ENCODE data around the gene TMEM97. TPM values are rescaled to one million over a fixed set of nuclear protein-coding genes. Genes with fewer than 3 reads are reported as not detected.
"Not testable (repeated sequence)": the region's sequence is repeated elsewhere in the genome, so short reads cannot be mapped to it uniquely, and the experiment has no call there.

Gene TMEM97
- total and polyA plus RNA-seq, 8 donors = 27.0 to 69.3 (median 45.0) TPM

- no peaks in the 10 kb centered on the region for H3K36me3 ChIP-seq
- ATAC-seq = no peak
- DNase-seq = no peak
- intact Hi-C loops (cut with DNase I) = no loop called here
- no peak overlapping the region for H3K4me3 ChIP-seq
- H3K4me1 ChIP-seq = no peaks in the 10 kb centered on the region
- TF ChIP-seq CTCF (IDR thresholded peaks at IDR 0.05) = no peak
- no peak overlapping the region for H3K27ac ChIP-seq
- H3K27me3 ChIP-seq = peaks cover 0 to 16% of the 10 kb centered on the region in 2 donors
- H3K9me3 ChIP-seq = peaks cover 0 to 5% of the 10 kb centered on the region in 2 donors
These were observed 46.8 kb upstream of the TMEM97 start for GRCh38 chr17:28272166-28272565.

GRCh38 chr17:28273341-28273740 lies 45.7 kb upstream of the TMEM97 start:
- H3K4me3 ChIP-seq; H3K27ac ChIP-seq; H3K9me3 ChIP-seq; DNase-seq; intact Hi-C loops (cut with DNase I); ATAC-seq; H3K4me1 ChIP-seq; H3K36me3 ChIP-seq: not testable (repeated sequence)
- H3K27me3 ChIP-seq = peaks cover 0 to 16% of the 10 kb centered on the region in 2 donors

- intact Hi-C loops (cut with DNase I) = no loop called here
- no peak for ATAC-seq
These were observed 44.3 kb upstream of the TMEM97 start for GRCh38 chr17:28274591-28275265.

GRCh38 chr17:28276011-28276410 lies 43.0 kb upstream of the TMEM97 start:
- DNase-seq = no peak
- no peak overlapping the region for H3K4me3 ChIP-seq
- H3K27me3 ChIP-seq = peaks cover 0 to 19% of the 10 kb centered on the region in 2 donors
- H3K27ac ChIP-seq = no peak overlapping the region
- intact Hi-C loops (cut with DNase I) = no loop called here
- H3K36me3 ChIP-seq = no peaks in the 10 kb centered on the region
- H3K4me1 ChIP-seq = no peaks in the 10 kb centered on the region
- TF ChIP-seq CTCF (IDR thresholded peaks at IDR 0.05) = no peak
- no peaks in the 10 kb centered on the region for H3K9me3 ChIP-seq
- no peak for ATAC-seq

More at GRCh38 chr17:28274591-28275265, 44.3 kb upstream of the TMEM97 start:
- no peak overlapping the region for H3K4me3 ChIP-seq
- TF ChIP-seq CTCF (IDR thresholded peaks at IDR 0.05) = no peak
- no peak overlapping the region for H3K27ac ChIP-seq
- no peak for DNase-seq
- no peaks in the 10 kb centered on the region for H3K36me3 ChIP-seq
- peaks cover 0 to 16% of the 10 kb centered on the region in 2 donors for H3K27me3 ChIP-seq
- H3K4me1 ChIP-seq = no peaks in the 10 kb centered on the region
- H3K9me3 ChIP-seq = no peaks in the 10 kb centered on the region

- ATAC-seq (no peak), DNase-seq (no peak)
- H3K9me3 ChIP-seq = no peaks in the 10 kb centered on the region
- intact Hi-C loops (cut with DNase I) = no loop called here
- H3K36me3 ChIP-seq = no peaks in the 10 kb centered on the region
- no peak overlapping the region for H3K4me3 ChIP-seq
- no peak overlapping the region for H3K27ac ChIP-seq
- no peak for TF ChIP-seq CTCF (IDR thresholded peaks at IDR 0.05)
- peaks cover 0 to 21% of the 10 kb centered on the region in 2 donors for H3K27me3 ChIP-seq
- no peaks in the 10 kb centered on the region for H3K4me1 ChIP-seq
These were observed 39.6 kb upstream of the TMEM97 start for GRCh38 chr17:28279411-28279810.

- H3K4me1 ChIP-seq = no peaks in the 10 kb centered on the region
- no peaks in the 10 kb centered on the region for H3K36me3 ChIP-seq
- TF ChIP-seq CTCF (IDR thresholded peaks at IDR 0.05) = no peak
- ATAC-seq = no peak
- no peaks in the 10 kb centered on the region for H3K9me3 ChIP-seq
- intact Hi-C loops (cut with DNase I) = no loop called here
- no peak for DNase-seq
- no peak overlapping the region for H3K27ac ChIP-seq
- H3K4me3 ChIP-seq = no peak overlapping the region
- H3K27me3 ChIP-seq = peaks cover 0 to 16% of the 10 kb centered on the region in 2 donors
These were observed 38.2 kb upstream of the TMEM97 start for GRCh38 chr17:28280826-28281225.

All from left lung (tissue), 10 donors.